ENCODE data around the gene TTLL7. TPM values are rescaled to one million over a fixed set of nuclear protein-coding genes. Genes with fewer than 3 reads are reported as not detected.

The TTLL7 gene
- total RNA-seq, 2 experiments from 2014 or later: not detected

- Mint-ChIP-seq H3K27me3 (no peaks in the 10 kb centered on the region), H3K36me3 (ENCODE audit: low read depth) (no peaks in the 10 kb centered on the region), H3K4me1 (ENCODE audit: low read depth) (no peaks in the 10 kb centered on the region), H3K4me3 (no peak overlapping the region), H3K27ac (no peak overlapping the region), H3K9me3 (no peaks in the 10 kb centered on the region)
- no peak for TF ChIP-seq CTCF (IDR thresholded peaks at IDR 0.05)
- Histone ChIP-seq H3K27me3 (ENCODE audit: control insufficient read depth in 1 of 2, insufficient read depth in 2 of 2, low read length in 2 of 2) (no peaks in the 10 kb centered on the region), H3K36me3 (ENCODE audit: insufficient read depth, low read length) (no peaks in the 10 kb centered on the region), H3K9me3 (ENCODE audit: control insufficient read depth in 1 of 2, insufficient read depth in 1 of 2, low read length in 2 of 2) (no peaks in the 10 kb centered on the region), H3K27ac (ENCODE audit: low read depth in 1 of 2, low read length in 2 of 2) (no peak overlapping the region), H3K4me1 (ENCODE audit: insufficient read depth, low read length) (no peaks in the 10 kb centered on the region), H3K4me3 (ENCODE audit: low read length) (no peak overlapping the region)
- ATAC-seq (ENCODE audit: poor library complexity) (no peak), DNase-seq (no peak)
- ChIA-PET POLR2A (no interaction called here), CTCF (no interaction called here)
- intact Hi-C loops (cut with DNase I, micrococcal nuclease): no loop called here
Observed at GRCh38 chr1:83838573-83838972, 160.4 kb downstream of the TTLL7 start.

- ATAC-seq (ENCODE audit: poor library complexity) (no peak), DNase-seq (no peak)
- Mint-ChIP-seq H3K9me3 (no peaks in the 10 kb centered on the region), H3K27me3 (no peaks in the 10 kb centered on the region), H3K36me3 (ENCODE audit: low read depth) (no peaks in the 10 kb centered on the region), H3K4me1 (ENCODE audit: low read depth) (no peaks in the 10 kb centered on the region), H3K4me3 (no peak overlapping the region), H3K27ac (no peak overlapping the region)
- H3K4me3 ChIP-seq (ENCODE audit: low read length): no peak overlapping the region
- H3K27ac ChIP-seq (ENCODE audit: low read depth in 1 of 2, low read length in 2 of 2): no peak overlapping the region
- CTCF ChIA-PET: no interaction called here
- H3K9me3 ChIP-seq (ENCODE audit: control insufficient read depth in 1 of 2, insufficient read depth in 1 of 2, low read length in 2 of 2): no peaks in the 10 kb centered on the region
- POLR2A ChIA-PET: no interaction called here
- H3K36me3 ChIP-seq (ENCODE audit: insufficient read depth, low read length): no peaks in the 10 kb centered on the region
- no peaks in the 10 kb centered on the region for H3K27me3 ChIP-seq (ENCODE audit: control insufficient read depth in 1 of 2, insufficient read depth in 2 of 2, low read length in 2 of 2)
- H3K4me1 ChIP-seq (ENCODE audit: insufficient read depth, low read length): no peaks in the 10 kb centered on the region
- intact Hi-C loops (cut with DNase I, micrococcal nuclease): no loop called here
- no peak for TF ChIP-seq CTCF (IDR thresholded peaks at IDR 0.05)
Observed at GRCh38 chr1:83836543-83836942, 162.4 kb downstream of the TTLL7 start.

- no peaks in the 10 kb centered on the region for H3K9me3 ChIP-seq (ENCODE audit: control insufficient read depth in 1 of 2, insufficient read depth in 1 of 2, low read length in 2 of 2)
- H3K27ac ChIP-seq (ENCODE audit: low read depth in 1 of 2, low read length in 2 of 2): no peak overlapping the region
- no peaks in the 10 kb centered on the region for H3K4me1 ChIP-seq (ENCODE audit: insufficient read depth, low read length)
- Mint-ChIP-seq H3K36me3 (ENCODE audit: low read depth) (no peaks in the 10 kb centered on the region), H3K4me1 (ENCODE audit: low read depth) (no peaks in the 10 kb centered on the region), H3K27ac (no peak overlapping the region), H3K27me3 (no peaks in the 10 kb centered on the region), H3K9me3 (no peaks in the 10 kb centered on the region), H3K4me3 (no peak overlapping the region)
- DNase-seq (no peak), ATAC-seq (ENCODE audit: poor library complexity) (no peak)
- no peak overlapping the region for H3K4me3 ChIP-seq (ENCODE audit: low read length)
- ChIA-PET CTCF (no interaction called here), POLR2A (no interaction called here)
- intact Hi-C loops (cut with DNase I, micrococcal nuclease): no loop called here
- no peaks in the 10 kb centered on the region for H3K27me3 ChIP-seq (ENCODE audit: control insufficient read depth in 1 of 2, insufficient read depth in 2 of 2, low read length in 2 of 2)
- H3K36me3 ChIP-seq (ENCODE audit: insufficient read depth, low read length): no peaks in the 10 kb centered on the region
- TF ChIP-seq CTCF (IDR thresholded peaks at IDR 0.05): no peak
Observed at GRCh38 chr1:83834621-83835264, 164.2 kb downstream of the TTLL7 start.

Measured in CD4-positive, alpha-beta T cell (primary cell).